IPS-NIHi7 (cell line): ENCODE measurements around the gene COL27A1.

Experiments used
- DNase-seq: peaks from one replicate; pipeline ENCODE4 v3.0.0; 2012; ENCODE audit warnings: mixed read lengths; ENCODE audit errors: extremely low spot score

COL27A1 gene

DNA sequence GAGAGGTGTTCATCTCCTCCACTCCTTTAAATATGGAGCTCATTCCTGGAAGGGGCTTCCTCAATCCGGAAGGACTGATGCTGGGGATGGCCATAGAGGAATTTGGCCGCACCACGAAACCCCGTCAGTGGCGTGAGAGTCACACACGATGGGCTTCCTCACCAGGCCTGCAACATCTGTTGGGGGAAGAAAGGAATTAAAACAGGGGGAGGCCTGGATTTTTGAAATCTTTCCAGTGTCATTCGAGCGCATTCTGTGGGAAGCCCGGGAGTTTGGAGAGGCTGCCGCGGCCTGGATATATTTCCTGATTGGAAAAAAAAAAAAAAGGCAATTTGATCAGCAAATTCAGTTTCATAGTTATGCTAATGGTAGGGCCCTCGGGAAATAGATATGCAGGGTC, 91.2 kb downstream of the COL27A1 start:
- no peak for DNase-seq

- DNase-seq, result no peak
These were observed 91.7 kb downstream of the COL27A1 start for GRCh38 chr9:114247077-114247476.

DNA sequence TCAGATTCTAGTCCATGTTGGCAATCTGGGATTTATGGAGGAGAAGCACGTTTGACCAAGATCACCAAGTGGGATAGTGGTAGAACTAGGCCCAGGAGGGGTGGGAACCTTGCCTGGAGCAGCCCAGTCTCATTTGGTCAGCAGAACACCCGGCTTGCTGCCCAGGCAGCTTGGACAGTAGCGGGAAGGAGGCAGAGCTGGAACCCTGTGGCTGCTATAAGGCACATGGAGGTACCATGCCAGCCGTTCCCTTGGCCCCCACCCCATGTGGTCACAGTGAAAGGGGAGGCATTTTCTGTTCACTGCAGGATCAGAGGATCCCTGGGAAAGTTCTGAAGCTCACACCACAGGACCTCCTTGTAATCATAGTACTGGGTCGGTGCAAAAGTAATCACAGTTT, 92.2 kb downstream of the COL27A1 start:
- DNase-seq, result no peak

- no peak for DNase-seq
These were observed 93.0 kb downstream of the COL27A1 start for GRCh38 chr9:114248299-114248707.

DNA sequence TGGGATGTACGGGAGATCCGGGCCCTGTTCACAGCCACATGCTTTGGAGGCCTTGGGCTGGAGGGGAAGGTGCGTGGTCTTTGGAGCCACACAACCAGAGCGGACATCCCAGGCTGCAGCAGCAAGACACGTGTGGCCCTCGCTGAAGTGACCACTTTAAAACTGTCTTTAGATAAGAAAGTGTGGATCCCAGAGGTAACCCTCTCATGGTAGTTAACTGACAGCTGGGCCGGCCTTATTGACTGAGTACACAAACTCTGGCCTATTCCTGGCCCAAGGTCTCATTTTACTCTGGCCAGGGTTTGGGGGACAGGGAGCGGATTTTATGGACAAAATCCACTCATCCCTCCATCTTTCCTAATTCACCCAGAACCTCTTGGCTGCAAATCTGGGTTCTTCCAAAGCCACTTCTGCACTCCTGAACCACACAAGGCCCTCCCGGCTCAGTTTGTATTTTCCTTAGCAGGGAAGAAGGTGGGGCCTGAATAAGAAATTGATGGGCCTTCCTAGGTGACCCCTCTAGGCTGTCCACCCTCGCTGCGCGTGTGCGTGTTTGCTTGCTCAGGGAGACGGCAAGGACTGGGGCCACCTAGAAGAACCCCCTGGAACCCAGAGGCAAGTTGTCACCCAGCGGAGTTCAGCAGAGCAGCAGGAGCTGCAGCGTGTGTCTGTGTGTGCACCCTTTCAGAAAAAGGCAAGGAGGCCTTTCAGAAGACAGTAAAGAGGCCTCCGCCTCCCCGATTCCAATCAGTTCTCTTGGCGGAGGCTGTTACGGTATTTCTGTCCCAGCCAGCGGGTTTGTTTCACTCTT, 94.3 kb downstream of the COL27A1 start:
- no peak for DNase-seq

- DNase-seq, result no peak
These were observed 94.9 kb downstream of the COL27A1 start for GRCh38 chr9:114250235-114250568.

GRCh38 chr9:114250648-114251047, 95.3 kb downstream of the COL27A1 start:
- DNase-seq, result no peak

DNA sequence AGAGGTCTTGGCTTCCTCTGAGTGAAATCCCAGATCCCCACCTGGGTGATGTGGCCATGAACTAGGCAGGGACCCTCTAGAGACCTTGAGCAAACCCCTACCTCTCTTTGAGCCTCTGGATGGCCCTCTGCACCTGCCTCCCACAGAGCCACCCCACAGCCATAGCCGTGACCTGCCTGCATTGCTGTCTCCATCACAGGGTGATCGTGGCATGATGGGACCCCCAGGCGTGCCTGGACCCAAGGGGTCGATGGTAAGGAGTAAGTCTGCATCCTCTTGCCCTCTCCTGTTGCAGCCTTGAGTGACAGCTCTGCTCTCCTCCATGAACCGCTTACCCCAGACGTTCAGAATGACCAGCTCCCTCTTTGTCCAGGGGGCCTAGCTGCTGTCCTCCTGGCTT, 97.1 kb downstream of the COL27A1 start:
- DNase-seq, result no peak

DNA sequence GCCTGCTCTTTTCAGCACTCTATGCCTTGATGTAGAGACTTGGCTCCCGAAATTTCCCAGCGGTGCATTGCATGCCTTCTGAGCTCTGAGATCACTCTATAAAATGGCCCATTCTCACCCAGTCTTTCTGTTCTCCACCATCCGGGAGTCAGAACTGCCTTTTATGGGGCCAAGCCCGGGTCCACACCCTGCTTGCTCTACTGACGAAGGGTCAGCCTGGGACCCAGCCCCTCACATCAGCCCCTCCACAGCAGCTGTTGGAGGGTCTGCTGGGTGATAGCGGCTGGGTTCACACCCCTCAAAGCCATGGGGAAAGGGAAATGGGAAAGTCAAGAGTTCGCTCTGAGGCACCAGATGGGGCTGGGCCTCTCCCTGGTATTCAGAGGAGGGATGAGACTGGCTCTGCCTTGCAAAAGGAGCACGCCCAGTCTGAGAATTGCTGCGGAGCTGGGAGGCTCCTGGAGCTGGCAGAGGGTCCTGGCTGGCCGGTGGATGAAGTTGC, 101.5 kb downstream of the COL27A1 start:
- no peak for DNase-seq

DNA sequence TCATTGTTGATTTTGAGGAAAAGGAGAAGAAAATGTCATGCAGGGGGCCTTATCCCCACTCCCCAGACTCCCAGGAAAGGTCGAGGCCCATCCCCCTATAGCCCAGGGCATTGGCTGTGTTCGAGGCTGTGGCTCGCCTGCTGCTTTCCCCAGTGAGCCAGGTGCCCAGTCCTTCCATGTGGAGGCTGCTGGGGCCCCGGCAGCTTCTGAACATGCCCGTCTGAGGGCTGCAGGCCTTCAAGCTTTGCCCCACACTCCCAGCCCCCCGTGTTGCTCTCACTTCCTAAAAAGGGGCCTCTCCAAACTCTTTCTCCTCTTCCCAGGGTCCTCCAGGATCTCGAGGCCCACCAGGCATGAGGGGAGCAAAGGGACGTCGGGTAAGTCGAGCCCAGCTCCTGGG, 102.9 kb downstream of the COL27A1 start:
- no peak for DNase-seq

DNA sequence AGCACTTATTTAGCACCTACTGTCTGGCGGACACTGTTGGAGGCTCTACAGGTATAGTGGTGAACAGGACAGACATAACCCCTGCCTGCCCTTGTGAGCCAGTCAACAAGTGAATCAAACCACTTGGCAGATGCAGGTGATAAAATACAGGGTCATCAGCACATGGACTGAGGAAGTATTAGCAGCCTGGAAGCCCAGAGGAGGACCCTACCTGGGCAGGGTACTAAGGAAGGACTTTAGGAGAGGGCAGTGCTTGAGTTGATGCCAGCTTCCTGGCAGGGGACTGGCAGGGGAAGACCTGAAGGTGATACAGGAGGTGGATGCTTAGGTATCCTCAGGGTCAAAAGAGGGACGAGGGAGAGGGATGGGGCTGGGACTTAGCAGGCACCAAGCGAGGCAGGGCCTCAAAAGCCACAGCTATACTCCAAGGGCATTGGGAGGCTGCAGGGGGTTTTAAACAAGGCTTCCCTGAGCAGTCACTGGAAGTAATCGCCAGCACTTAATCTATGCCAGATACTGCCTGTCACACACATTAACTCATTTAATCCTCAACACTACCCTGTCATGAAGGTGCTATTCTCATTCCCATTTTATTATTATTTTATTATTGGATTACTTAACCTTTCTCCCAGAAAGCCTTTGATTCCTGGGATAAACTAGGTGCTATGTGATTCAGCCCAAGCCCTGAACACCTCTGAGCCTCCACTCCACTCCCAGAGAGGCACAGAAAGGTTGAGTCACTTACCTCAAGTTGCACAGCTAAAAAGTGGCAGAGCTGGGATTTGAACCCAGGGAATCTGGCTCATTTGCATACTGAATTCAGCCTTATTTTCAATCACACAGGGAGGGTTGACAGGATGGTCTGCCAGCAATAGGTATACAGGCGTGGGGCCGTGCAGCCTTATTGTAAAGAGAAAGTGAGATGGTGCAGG, 103.8 kb downstream of the COL27A1 start:
- no peak for DNase-seq

DNA sequence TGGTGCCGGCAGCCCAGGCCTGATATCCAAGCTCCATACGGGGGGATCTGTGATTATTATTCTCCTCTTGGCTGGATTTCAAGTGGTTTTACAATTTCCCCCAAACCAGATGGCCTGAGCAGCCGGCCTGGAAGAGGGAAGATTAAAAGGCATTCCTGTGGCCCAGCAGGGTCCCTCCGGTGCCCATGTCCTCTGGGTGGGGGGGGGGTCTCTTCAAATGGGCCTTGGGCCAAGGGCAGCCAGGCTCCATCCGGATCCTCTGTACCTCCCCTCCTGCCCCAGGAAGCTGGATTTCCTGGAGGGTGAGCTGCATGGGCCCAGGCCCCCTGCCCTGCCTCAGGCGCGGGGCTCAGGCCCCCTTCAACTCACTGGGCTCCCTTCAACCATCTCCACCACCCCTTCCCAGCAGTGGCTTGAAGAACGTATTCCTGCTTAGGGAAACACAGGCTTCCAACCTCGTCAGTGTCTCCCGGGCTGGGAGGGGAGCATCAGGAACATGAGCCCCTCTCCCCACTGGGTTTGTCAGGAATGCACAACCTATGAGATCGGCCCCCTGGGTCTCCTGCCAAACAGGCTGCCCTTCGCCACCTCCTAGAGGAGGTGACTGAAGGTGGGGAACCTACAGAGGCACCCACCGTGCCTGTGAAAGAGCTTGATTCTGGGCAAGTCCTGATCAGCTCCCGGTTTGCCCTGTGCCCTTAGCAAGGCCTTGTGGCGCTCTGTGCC, 104.6 kb downstream of the COL27A1 start:
- no peak for DNase-seq

GRCh38 chr9:114261026-114261425, 105.7 kb downstream of the COL27A1 start:
- peak; percentile 61 for DNase-seq

- no peak for DNase-seq
These were observed 106.7 kb downstream of the COL27A1 start for GRCh38 chr9:114261987-114262386.

DNA sequence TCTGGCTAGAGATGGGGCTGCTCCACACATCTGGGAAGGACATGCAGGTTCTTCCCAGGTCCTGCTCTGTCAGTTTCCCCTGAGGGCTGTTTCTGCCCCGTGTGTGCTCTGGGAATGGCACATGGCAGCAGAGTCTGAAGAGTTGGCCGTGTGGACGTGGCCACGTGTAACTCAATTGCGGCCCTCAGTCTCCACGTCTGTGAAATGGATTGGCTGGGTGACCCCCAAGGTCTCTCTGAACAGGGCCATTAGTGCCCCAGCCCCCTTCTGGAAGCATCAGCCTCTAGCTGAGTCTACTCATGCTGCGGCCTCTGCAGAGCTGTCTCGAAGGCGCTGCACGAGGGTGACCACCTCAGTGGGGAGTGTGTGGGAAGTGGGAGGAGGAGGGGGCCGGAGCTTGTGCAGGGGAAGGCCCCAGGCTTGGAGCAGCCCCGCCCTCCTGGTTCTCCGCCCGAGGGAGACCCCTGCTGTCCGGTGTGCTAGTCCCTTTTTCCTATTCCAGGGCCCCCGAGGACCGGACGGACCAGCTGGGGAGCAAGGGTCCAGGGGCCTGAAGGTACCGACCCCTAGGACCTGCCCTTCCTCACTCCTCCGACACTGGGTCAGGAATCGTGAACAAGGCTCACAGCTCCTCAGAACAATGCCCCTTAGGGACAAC, 108.6 kb downstream of the COL27A1 start:
- DNase-seq, result peak; percentile 73

DNA sequence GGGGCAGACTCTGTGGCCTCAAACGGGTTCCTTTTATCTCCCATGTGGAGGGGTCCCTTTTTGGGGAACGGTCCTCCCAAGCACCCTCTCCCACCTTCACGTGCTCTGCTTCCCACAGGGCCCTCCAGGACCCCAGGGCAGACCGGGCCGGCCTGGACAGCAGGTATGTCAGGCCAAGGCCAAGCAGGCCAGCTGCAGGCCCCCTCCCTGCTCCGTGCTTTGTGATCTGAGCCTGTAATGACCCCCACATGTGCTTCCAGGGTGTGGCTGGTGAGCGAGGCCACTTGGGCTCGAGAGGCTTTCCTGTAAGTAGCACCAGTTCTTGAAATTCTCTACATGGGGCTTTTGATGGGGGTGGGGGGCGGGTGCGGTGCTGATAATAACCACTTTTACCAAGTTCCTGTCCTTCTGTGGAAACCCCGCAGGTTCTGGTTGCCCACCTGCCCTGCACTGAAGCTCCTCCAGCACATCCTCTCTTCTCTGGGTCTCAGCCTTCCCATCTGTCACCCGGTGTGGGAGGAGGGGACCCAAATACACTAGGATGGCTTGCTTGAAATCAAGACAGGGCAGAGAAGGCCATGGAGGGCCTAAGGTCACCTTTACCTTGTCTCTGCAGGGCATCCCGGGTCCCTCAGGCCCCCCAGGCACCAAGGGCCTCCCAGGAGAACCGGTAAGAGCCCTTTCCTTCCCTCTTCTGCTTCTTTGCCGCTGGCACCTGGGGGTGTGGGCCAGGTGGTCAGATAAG, 109.6 kb downstream of the COL27A1 start:
- no peak for DNase-seq

GRCh38 chr9:114266969-114267368, 111.6 kb downstream of the COL27A1 start:
- DNase-seq, result no peak

DNA sequence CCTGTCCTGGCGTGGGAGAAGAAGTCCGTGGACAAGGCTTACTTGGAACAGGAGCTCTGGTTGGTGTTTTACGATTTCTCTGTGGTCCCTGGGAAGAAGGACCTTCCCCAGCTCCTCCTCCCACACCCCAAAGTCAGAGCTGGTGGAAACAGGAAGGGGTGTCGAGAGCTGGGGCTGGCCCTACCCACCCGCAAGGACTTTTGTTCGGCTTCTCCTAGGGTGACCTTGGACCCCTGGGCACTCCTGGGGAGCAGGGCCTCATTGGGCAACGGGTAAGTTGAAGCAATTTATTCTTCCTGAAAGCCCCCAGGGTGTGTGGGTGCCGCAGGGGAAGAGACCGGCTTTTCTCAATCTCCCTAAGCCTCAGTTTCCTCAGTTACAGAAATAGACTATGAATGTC, 113.7 kb downstream of the COL27A1 start:
- no peak for DNase-seq

DNA sequence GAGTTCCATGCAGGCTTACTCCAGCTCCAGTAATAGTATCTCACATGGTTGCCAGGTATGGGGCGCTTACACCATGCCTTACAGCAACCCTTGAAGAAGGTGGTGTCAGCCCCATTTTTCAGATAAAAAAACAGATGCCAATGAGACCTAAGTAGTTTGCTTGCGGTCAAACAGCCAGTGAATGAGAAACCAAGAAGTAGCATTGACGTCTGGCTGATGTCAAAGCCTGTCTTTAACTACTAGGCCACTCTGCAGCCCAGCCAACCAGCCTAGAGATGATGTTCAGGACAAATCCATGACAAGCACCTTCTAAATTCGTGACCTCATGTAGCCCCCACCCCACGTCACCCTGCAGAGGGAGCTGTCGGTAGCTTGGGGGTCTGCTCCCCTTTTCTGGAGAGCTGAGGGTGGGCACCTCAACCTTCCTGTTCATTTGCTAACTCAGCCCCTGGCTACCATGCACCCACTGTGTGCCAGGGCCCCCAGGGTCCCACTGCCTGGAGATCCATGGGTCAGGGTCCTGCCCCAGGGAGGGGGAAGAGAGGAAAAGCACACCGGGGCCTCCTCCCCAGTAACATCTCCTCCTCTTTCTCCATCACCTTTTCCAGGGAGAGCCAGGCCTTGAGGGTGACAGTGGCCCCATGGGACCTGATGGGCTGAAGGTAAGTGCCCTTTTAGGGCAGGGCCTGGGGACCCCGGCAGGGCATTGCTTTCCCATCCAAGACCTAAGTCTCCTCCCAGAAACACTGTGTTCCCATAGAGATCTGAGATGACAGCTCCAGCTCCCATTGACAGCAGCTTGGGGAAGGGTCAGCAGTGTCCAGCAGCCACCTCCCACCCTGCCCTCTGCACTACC, 115.0 kb downstream of the COL27A1 start:
- no peak for DNase-seq
